C4-2B (cell line): ENCODE results near the gene ALDH1A3.

ENCODE experiments used
- H3K27ac ChIP-seq: fragments of 450-650 bp; 2 replicates; pipeline ENCODE4 v1.5.1; 2017
- ZFX ChIP-seq: fragments of 450-650 bp; IDR thresholded peaks from 2 replicates; pipeline ENCODE4 v1.6.1; 2017
- TF ChIP-seq, protein P1 (sequence below): fragments of 450-650 bp; conservative IDR thresholded peaks from 2 replicates; pipeline ENCODE4 v1.5.1; 2017; ENCODE audit warnings: mild to moderate bottlenecking

Gene ALDH1A3

DNA sequence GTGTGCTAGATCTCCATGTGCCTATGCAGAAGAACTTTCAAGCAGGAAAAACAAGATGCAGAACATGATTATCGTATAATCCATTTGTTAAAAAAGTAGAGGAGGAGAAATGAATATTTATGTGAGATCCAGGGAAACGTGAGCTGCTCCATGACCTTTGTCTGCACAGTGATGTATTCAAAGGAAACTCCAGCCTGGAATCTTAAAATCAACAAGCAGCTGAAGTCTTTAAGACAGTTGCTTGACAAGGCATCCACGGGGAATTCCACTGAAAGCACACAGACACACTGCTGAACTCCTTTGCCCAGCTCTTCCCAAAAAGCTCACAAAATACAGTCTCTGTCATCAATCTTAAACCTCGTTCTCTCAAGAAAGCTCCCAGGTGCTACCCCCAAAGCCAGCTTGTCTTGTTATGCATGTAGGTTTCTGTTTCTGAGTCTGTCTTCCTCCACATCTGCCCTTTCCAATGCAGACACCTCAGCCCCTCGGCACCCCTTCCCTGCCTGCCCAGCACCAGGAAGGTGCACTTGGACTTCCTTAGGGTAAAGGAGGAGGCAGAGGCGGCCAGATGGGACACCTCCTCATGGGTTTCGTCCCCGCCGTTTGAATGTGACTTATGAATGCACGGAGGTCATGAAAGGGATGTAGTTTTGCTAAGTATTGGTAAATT lies 68.3 kb downstream of the ALDH1A3 start:
- no peak overlapping the region for H3K27ac ChIP-seq
- TF ChIP-seq ZFX = no peak
- TF ChIP-seq, protein P1, sequence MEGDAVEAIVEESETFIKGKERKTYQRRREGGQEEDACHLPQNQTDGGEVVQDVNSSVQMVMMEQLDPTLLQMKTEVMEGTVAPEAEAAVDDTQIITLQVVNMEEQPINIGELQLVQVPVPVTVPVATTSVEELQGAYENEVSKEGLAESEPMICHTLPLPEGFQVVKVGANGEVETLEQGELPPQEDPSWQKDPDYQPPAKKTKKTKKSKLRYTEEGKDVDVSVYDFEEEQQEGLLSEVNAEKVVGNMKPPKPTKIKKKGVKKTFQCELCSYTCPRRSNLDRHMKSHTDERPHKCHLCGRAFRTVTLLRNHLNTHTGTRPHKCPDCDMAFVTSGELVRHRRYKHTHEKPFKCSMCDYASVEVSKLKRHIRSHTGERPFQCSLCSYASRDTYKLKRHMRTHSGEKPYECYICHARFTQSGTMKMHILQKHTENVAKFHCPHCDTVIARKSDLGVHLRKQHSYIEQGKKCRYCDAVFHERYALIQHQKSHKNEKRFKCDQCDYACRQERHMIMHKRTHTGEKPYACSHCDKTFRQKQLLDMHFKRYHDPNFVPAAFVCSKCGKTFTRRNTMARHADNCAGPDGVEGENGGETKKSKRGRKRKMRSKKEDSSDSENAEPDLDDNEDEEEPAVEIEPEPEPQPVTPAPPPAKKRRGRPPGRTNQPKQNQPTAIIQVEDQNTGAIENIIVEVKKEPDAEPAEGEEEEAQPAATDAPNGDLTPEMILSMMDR = no peak

DNA sequence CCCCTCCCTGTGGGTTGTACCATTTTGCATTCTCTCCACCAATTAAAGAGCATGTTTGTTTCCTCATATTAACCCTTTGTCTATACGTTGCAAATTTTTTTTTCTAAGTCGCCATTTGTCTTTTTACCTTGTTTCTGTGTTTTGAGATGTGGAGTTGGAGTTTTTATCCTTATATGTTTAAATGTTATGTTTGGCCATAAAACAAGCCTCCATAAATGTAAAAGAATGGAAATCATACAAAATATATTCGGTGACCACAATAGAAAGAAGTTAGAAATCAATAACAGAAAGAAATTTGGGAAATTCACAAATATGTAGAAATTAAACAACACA lies 68.8 kb downstream of the ALDH1A3 start:
- H3K27ac ChIP-seq = no peak overlapping the region
- TF ChIP-seq, protein P1 = no peak
- no peak for TF ChIP-seq ZFX

DNA sequence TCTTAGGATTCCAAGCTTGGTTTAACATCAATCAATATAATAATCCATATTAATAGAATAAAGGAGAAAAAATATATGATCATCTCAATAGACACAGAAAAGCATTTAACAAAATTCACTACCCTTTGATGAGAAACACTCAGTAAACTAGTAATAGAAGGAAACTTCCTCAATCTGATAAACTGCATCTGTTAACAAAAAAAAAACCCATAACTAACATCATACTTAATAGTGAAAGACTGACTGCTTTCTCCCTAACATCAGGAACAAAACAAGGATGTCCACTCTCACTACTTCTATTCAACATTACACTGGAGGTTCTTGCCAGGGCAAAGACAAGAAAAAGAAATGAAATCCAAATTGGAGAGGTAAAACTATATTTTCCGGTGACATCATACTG lies 70.1 kb downstream of the ALDH1A3 start:
- H3K27ac ChIP-seq = no peak overlapping the region
- no peak for TF ChIP-seq ZFX
- TF ChIP-seq, protein P1 = no peak

DNA sequence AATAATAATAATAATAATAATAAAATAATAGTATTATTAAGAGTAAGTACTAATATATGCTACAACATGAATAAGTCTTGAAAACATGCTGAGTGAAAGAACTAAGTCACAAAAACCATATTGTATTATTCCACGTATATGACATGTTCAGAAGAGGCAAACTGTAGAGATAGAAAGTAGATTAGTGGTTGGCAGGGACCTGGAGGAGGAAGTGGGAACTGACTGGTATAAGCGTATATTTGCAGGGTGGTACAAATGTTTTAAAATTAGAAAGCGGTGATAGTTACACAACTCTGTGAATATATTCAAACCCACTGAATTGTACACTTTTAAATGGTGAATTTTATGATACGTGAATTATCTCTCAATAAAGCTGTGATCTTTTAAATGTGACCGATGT lies 72.3 kb downstream of the ALDH1A3 start:
- TF ChIP-seq ZFX = no peak
- TF ChIP-seq, protein P1 = no peak
- H3K27ac ChIP-seq = no peak overlapping the region

DNA sequence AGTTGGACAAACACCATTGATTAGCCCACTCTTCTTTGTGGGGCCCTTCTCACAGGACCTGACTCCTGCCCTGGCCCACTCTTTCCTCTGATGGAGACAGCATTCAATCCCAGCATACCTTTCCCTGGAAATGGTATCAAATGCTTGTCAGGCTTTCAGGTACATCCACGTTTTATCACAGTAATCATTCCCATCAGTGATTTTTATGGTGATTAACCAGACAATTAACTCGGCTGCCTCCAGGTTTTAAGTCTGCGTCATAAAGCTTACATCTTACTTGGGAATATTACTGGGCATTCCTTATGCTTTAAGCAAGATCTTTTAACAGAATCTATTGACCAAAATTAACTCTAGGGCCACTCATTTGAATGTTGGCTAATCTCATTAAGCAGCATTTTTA lies 72.9 kb downstream of the ALDH1A3 start:
- H3K27ac ChIP-seq = no peak overlapping the region
- TF ChIP-seq ZFX = no peak
- TF ChIP-seq, protein P1 = no peak

DNA sequence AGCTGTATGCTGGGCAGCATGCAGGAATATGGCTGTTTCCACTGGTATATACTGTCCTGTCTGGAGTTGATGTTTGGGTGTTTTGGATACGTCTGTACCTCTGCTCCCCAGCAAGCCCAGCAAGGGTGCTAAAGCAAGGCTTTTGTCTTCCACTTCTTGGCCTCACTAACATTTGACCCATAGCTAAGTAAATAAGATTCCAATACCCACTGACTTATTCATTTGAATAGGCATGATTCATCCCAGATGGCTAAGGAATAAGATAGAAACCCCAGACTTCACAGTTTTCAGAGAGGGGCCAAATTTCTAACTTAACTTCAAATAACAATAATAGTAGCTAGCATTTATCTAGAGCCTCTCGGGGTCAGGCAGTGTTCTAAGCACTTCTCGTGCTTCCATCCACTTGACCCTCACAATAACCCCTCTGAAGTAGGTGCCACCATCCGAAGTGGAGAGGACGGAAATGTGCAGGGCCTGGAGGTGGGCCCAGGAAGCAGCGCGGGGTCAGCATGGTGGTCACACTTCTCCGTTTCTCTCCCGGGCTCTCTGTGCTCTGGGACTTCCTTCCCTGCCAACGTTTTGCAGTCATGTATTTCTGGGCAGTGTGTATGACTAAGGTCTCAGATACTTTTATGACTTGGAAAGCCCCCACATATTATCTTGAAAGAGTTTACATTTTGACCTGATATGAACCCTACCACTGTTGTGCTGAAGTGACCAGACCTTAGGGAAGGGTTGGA lies 78.9 kb downstream of the ALDH1A3 start:
- no peak overlapping the region for H3K27ac ChIP-seq
- TF ChIP-seq, protein P1 = no peak
- TF ChIP-seq ZFX = no peak

DNA sequence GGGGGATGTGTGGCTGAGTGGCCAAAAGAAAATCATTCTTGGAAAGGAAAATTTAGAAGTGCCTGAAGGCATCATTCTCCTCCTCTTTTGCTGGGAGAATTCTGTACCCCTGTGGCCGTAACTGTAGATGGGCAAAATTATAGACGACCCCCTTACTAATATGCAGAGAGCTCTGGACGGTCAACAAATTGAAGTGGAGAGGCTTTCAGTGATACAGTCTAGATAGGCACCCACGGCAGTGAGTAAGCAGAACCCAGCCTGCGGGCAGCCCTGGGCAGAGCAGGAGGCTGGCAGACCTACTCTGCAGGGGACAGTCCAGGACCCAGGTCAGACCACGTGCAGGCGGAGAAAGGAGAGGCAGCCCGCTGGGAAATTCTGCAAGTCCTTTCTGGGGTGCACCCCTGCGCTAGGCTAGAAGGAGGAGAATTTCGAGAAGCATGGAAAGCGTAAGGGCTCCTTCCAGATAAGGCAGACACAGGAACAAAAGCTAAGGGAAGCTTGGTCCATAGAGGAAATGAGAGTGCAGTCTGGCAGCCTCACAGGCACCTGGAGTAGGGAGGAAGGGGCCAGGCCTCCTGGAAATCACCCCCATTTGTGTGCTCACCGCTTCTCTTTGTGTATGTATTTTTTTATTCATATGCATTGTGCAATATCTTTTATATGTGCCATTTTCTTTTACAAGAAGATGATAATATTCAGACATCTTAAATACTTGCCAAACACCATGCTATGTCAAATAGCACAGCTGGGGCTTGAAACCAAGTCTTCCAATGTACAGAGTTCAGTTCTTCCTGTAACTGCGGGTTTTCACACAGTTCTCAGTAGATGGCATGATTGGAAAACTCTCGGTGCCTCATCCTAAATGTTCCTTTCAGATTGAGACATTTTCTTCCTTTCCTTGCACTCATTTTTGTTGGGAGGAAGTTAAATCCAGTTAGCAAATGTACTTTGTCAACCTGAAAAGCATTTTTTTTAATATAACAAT lies 79.7 kb downstream of the ALDH1A3 start:
- no peak overlapping the region for H3K27ac ChIP-seq
- TF ChIP-seq, protein P1 = no peak
- TF ChIP-seq ZFX = no peak
